GM18951 (cell line): ENCODE measurements around the gene TBC1D4.
"Not testable (repeated sequence)": the region's sequence is repeated elsewhere in the genome, so short reads cannot be mapped to it uniquely, and the experiment has no call there.

Experiments used
- POLR2A ChIP-seq: IDR thresholded peaks from 4 replicates; pipeline ENCODE4 v1.6.1; 2011; ENCODE audit warnings: mild to moderate bottlenecking; ENCODE audit not compliant: insufficient read length, insufficient read depth; ENCODE audit errors: extremely low read depth
- in situ Hi-C: fragments of 300-500 bp; cut with MboI; formaldehyde crosslinking; loops from one replicate; pipeline ENCODE4 v1.12.0; 2022; ENCODE audit warnings: low sequenced_read_pairs, mixed read lengths, inconsistent platforms; ENCODE audit not compliant: unreplicated experiment

TBC1D4 gene

GRCh38 chr13:75352641-75353327, 129.2 kb downstream of the TBC1D4 start:
- in situ Hi-C loops, result no loop called here
- TF ChIP-seq POLR2A, result no peak

- in situ Hi-C loops, result not testable (repeated sequence)
Observed at GRCh38 chr13:75351538-75351937, 130.4 kb downstream of the TBC1D4 start.

GRCh38 chr13:75347925-75348324, 134.0 kb downstream of the TBC1D4 start:
- in situ Hi-C loops, result no loop called here
- TF ChIP-seq POLR2A, result no peak

GRCh38 chr13:75347457-75347856, 134.5 kb downstream of the TBC1D4 start:
- in situ Hi-C loops, result no loop called here
- no peak for TF ChIP-seq POLR2A

- TF ChIP-seq POLR2A, result no peak
- in situ Hi-C loops, result no loop called here
Observed at GRCh38 chr13:75345193-75345592, 136.8 kb downstream of the TBC1D4 start.

- TF ChIP-seq POLR2A, result no peak
- in situ Hi-C loops, result no loop called here
Observed at GRCh38 chr13:75341028-75341427, 140.9 kb downstream of the TBC1D4 start.

- no peak for TF ChIP-seq POLR2A
- in situ Hi-C loops, result no loop called here
Observed at GRCh38 chr13:75339635-75340374, 142.2 kb downstream of the TBC1D4 start.

- no peak for TF ChIP-seq POLR2A
- in situ Hi-C loops, result no loop called here
Observed at GRCh38 chr13:75334634-75335447, 147.1 kb downstream of the TBC1D4 start.

GRCh38 chr13:75333103-75333502, 148.9 kb downstream of the TBC1D4 start:
- in situ Hi-C loops, result no loop called here
- no peak for TF ChIP-seq POLR2A

- in situ Hi-C loops, result no loop called here
- TF ChIP-seq POLR2A, result no peak
Observed at GRCh38 chr13:75331792-75332349, 150.1 kb downstream of the TBC1D4 start.

GRCh38 chr13:75330770-75331169, 151.2 kb downstream of the TBC1D4 start:
- TF ChIP-seq POLR2A, result no peak
- in situ Hi-C loops, result no loop called here

GRCh38 chr13:75329723-75330122, 152.2 kb downstream of the TBC1D4 start:
- in situ Hi-C loops, result no loop called here
- TF ChIP-seq POLR2A, result no peak

- in situ Hi-C loops, result no loop called here
- TF ChIP-seq POLR2A, result no peak
Observed at GRCh38 chr13:75329097-75329496, 152.9 kb downstream of the TBC1D4 start.
